GM19240 (cell line): ENCODE results near the gene TMEM82.

Experiments used
- DNase-seq: peaks from one replicate; pipeline ENCODE4 v3.0.0; 2011; ENCODE audit warnings: low spot score; ENCODE audit not compliant: insufficient read length

Gene TMEM82

DNA sequence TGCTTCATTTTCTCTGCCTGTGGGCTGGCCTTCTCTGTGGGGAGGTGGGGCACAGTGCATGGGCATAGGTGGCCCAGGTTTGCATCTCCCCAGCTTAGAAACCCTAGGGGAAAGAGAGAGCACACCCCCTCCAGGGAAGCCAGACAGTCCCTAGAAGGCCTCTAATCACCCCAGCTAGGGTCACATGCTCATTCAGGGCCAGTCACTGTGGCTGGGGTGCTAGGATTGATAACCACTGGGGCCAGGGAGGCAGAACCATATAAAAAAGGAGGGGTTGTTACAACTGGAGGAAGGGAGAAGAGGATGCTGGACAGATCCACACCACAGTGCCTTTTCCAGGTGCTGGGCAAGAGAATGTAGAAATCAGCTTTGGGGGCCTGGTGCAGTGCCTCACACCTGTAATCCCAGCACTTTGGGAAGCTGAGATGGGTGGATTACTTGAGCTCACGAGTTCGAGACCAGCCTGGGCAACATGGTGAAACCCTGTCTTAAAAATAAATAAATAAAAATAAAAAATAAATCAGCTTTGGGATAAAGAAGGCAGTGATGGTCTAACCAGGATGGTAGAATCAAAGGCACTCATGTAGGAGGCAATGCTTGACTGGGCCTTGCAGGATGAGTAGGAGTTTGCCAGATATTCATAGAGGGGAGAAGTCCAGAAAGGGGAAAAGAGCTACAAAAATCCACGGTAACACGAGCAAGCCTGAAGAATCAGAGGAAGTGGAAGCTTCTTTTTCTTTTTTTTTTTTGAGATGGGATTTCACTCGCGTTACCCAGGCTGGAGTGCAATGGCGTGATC, 35.8 kb downstream of the TMEM82 start:
- DNase-seq = no peak

DNA sequence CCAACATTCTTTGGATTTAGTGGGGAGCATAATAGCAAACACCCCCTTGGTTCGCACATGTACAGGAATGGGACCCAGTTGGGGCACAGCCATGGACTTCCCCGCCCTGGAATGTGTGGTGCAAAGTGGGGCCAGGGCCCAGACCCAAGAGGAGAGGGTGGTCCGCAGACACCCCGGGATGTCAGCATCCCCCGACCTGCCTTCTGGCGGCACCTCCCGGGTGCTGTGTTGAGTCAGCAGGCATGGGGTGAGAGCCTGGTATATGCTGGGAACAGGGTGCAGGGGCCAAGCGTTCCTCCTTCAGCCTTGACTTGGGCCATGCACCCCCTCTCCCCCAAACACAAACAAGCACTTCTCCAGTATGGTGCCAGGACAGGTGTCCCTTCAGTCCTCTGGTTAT, 43.4 kb downstream of the TMEM82 start:
- no peak for DNase-seq

GRCh38 chr1:15786581-15786980, 44.3 kb downstream of the TMEM82 start:
- DNase-seq = no peak

DNA sequence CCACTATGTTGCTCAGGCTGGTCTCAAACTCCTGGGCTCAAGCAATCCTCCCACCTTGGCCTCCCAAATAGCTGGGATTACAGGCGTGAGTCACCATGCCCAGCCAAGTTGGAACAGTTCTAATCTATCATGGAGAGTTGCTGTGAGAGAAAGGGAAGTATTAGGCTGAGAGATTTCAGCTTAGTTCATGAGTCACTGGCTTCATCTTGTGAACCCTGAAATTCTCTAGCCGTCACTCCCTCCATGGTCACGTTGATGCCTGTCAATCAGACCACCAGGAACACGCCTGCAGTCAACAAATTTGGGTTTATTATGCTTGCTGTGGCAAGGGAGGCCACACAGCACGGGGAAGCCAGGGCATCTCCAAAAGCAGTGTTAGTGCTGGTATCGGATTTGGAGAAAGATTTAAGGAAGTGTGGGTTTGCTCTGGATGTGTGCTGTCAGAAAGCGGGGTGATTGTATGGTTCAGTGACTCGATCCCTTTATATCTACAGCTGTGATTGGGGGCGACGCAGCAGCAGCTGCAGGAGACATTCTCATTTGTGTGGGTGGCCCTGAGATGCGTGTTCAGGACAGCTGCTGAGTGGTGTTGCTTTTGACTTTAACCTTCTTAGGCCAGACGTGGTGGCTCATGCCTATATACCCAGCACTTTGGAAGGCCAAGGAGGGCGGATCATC, 46.5 kb downstream of the TMEM82 start:
- DNase-seq = no peak

DNA sequence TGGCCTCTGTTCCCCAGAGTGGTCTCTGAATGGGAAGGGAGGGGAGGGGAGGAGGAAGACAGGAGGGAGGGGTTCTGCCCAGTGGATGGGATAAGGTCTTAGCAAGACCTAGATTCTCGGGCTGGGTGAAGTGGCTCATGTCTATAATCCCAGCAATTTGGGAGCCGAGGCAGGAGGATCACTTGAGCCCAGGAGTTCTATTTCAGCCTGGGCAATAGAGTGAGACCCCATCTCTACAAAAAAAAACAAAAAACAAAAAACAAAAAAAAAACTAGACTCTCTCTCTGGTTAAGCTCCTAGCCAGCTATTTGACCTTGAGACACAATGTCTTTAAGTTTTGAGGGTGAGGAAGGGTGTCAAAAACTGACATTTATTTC, 53.8 kb downstream of the TMEM82 start:
- DNase-seq = no peak
